PC-3 (cell line): ENCODE results near the gene KANK2.
A peak's percentile ranks its signal among the peaks of the same experiment; 100 is the strongest.

Source experiments
- CTCF ChIP-seq: fragments of 300-600 bp; sonication (generic); conservative IDR thresholded peaks from 2 replicates; pipeline ENCODE4 v1.5.1; 2017; ENCODE audit warnings: antibody characterized with exemption, low read depth, mild to moderate bottlenecking, low read length
- EZH2 ChIP-seq: fragments of 300-600 bp; sonication (generic); IDR thresholded peaks from one replicate; pipeline ENCODE4 v1.6.1; 2017; ENCODE audit warnings: antibody characterized with exemption, mild to moderate bottlenecking, low read length; ENCODE audit not compliant: unreplicated experiment
- EZH2phosphoT487 ChIP-seq: fragments of 300-600 bp; sonication (generic); IDR thresholded peaks from 2 replicates; pipeline ENCODE4 v1.6.1; 2018; ENCODE audit warnings: mild to moderate bottlenecking, antibody characterized with exemption, low read length, borderline replicate concordance

- peak; percentile 96 for TF ChIP-seq CTCF
- no peak for TF ChIP-seq EZH2
- TF ChIP-seq EZH2phosphoT487 = no peak
Measured at GRCh38 chr19:11137542-11138384, 59.6 kb downstream of the KANK2 start.
